ENCODE measurements around the gene HHLA2.

Gene HHLA2

GRCh38 chr3:108328821-108329486 is 32.6 kb downstream of the HHLA2 start:
- DNase-seq (ENCODE audit: low read depth): no peak
- H3K4me3 ChIP-seq (ENCODE audit: low read length): no peak overlapping the region
- TF ChIP-seq CTCF (conservative IDR thresholded peaks at IDR 0.05; ENCODE audit: low read depth, low read length): no peak

- TF ChIP-seq CTCF (conservative IDR thresholded peaks at IDR 0.05; ENCODE audit: low read depth, low read length): no peak
- no peak overlapping the region for H3K4me3 ChIP-seq (ENCODE audit: low read length)
- no peak for DNase-seq (ENCODE audit: low read depth)
Observed at GRCh38 chr3:108329508-108329907, 33.2 kb downstream of the HHLA2 start.

DNA sequence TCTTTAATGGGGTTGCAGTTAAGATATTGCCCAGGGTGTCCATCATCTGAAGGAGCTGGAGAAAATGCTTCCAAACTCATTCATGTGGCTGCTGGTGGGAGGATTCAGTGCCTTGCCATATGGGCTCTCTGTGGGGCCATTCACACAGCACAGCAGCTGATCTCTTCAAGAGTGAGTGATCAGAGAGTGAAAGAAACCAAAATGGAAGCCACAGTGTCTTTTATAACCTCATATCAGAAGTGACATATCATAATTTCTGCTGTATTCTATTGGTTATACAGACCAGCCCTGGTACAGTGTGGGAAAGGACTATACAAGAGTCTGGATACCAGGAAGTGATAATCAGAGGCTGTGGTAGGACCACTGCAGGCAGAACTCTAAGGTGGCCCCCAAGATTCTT is 33.6 kb downstream of the HHLA2 start:
- DNase-seq (ENCODE audit: low read depth): no peak
- no peak for TF ChIP-seq CTCF (conservative IDR thresholded peaks at IDR 0.05; ENCODE audit: low read depth, low read length)
- no peak overlapping the region for H3K4me3 ChIP-seq (ENCODE audit: low read length)

DNA sequence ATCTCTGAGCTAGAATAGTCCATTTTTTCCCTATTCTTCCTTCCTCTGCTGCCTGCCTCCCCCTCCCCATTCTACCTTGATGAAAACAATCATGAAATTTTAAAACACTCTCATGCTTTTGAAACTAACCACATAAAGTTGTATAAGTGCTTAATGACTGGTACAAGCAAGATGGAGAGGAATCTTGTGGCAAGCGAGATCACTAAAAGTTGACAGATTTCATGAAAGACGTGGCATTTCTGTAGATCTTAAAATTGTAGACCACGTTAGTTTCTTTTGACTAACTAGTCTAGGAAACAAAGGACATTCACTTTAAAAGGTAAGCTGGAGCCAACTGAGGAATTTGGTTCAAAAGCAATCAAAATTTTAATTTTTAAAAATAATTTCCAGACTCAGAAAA is 35.4 kb downstream of the HHLA2 start:
- no peak for DNase-seq (ENCODE audit: low read depth)
- no peak for TF ChIP-seq CTCF (conservative IDR thresholded peaks at IDR 0.05; ENCODE audit: low read depth, low read length)
- no peak overlapping the region for H3K4me3 ChIP-seq (ENCODE audit: low read length)

DNA sequence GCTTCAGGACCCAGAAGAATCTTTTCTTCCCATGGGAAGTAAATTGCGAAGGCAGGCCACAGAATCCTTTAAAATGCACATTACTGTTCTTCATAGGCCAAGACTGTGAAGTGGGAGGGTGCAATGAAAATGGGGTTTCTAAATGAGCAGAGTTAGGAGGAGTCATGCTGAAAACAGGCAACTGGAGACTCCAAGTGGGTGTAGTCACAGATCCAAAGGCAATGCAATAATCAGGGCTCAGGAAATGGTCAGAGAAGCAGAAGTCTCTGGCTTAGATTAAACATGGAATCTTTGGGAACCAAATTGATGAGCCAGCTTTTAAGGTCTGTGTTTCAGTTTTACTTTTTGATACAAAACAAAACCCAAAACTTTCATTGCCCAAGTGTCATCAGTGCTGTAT is 37.6 kb downstream of the HHLA2 start:
- no peak for DNase-seq (ENCODE audit: low read depth)
- H3K4me3 ChIP-seq (ENCODE audit: low read length): no peak overlapping the region
- TF ChIP-seq CTCF (conservative IDR thresholded peaks at IDR 0.05; ENCODE audit: low read depth, low read length): no peak

- DNase-seq (ENCODE audit: low read depth): no peak
- no peak for TF ChIP-seq CTCF (conservative IDR thresholded peaks at IDR 0.05; ENCODE audit: low read depth, low read length)
- no peak overlapping the region for H3K4me3 ChIP-seq (ENCODE audit: low read length)
Observed at GRCh38 chr3:108334701-108335100, 38.4 kb downstream of the HHLA2 start.

DNA sequence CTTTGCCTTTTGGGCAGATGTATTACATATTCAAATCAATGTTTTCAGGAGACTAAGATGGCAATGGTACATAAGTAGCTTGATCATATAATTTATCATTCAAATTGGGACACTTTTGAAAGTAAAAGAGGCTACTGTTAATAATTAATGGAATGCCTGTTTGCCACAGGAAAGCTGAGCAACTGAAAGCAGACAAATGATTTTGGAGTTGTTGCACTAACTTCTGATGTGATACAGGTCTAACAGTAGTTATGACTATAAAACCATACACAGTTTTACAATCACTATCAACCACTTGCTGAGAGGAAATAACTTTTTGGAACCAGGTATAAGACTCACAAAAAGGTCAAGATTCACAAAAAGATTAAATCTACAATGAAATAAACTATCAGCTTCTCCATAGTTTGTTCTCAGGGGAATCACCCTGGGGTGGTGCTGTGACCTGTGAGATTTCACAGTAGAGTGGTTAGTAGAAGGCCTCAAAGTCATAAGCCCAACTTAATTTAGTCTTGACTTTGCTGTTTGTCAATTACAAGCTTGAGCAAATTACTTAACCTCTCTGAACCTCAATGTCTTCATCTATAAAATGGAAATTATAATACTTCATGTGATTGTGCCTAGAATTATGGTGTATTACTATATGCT is 42.7 kb downstream of the HHLA2 start:
- no peak for DNase-seq (ENCODE audit: low read depth)
- TF ChIP-seq CTCF (conservative IDR thresholded peaks at IDR 0.05; ENCODE audit: low read depth, low read length): no peak
- no peak overlapping the region for H3K4me3 ChIP-seq (ENCODE audit: low read length)

All from retinal pigment epithelial cell (primary cell).